Tibial nerve (tissue), 4 donors: ENCODE results near the gene MAN1A2. TPM values are rescaled to one million over a fixed set of nuclear protein-coding genes. Genes with fewer than 3 reads are reported as not detected.
A peak's percentile ranks its signal among the peaks of the same experiment; 100 is the strongest.
"Not testable (repeated sequence)": the region's sequence is repeated elsewhere in the genome, so short reads cannot be mapped to it uniquely, and the experiment has no call there.

ENCODE experiments used
- DNase-seq, 2 donors: peaks; one replicate each; pipeline ENCODE4 v3.0.0-alpha.2; 2019; ENCODE audit warnings: low spot score in 2 of 2
- H3K27ac ChIP-seq, 4 donors: fragments of 200-600 bp; sonication (generic) in 3 of 4; one replicate each; pipeline ENCODE4 v1.5.1; 2017 to 2019; ENCODE audit warnings: mild to moderate bottlenecking in 1 of 4
- H3K27me3 ChIP-seq, 2 donors: fragments of 200-600 bp; sonication (generic) in 1 of 2; one replicate each; pipeline versions ENCODE4 v1.5.1 to v1.6.0; 2017 to 2019
- H3K36me3 ChIP-seq, 3 donors: fragments of 200-600 bp; sonication (generic); one replicate each; pipeline ENCODE4 v1.5.1; 2018 to 2019
- H3K4me1 ChIP-seq, 4 donors: fragments of 200-600 bp; sonication (generic) in 3 of 4; one replicate each; pipeline ENCODE4 v1.5.1; 2017 to 2019
- H3K4me3 ChIP-seq, 4 donors: fragments of 200-600 bp; sonication (generic) in 3 of 4; one replicate each; pipeline ENCODE4 v1.5.1; 2017 to 2019; ENCODE audit warnings: mild to moderate bottlenecking in 1 of 4, moderate library complexity in 1 of 4
- H3K9me3 ChIP-seq, 4 donors: fragments of 200-600 bp; sonication (generic) in 3 of 4; one replicate each; pipeline ENCODE4 v1.5.1; 2017 to 2019
- EP300 ChIP-seq, 2 donors: sonication (generic); formaldehyde crosslinking; IDR thresholded peaks; one replicate each; pipeline ENCODE4 v1.6.1; 2017; ENCODE audit warnings: antibody characterized with exemption in 2 of 2, mild to moderate bottlenecking in 1 of 2
- POLR2A ChIP-seq, 2 donors: fragments of 450-650 bp; IDR thresholded peaks; one replicate each; pipeline ENCODE4 v1.6.1; 2017; ENCODE audit warnings: antibody characterized with exemption in 2 of 2, mild to moderate bottlenecking in 2 of 2, moderate library complexity in 2 of 2
- WGBS, 2 donors: methylation state at CpG; one replicate each; pipeline ENCODE4 v1.1.5; 2018; 5-methylcytosine and 5-hydroxymethylcytosine counted together
- total RNA-seq, 4 donors: library from RNA; depleted of rRNA; stranded (reverse); fragments of >200 nt; gene quantifications; one replicate each; pipeline ENCODE4 v1.1.0, GENCODE V29; 2016
- TF ChIP-seq, protein P1 (sequence below), 5 experiments: fragments of 200-600 bp in 3 of 5; fragments of 450-650 bp in 2 of 5; sonication (generic) in 3 of 5; IDR thresholded peaks; one replicate each; pipeline ENCODE4 v1.5.1; 2016 to 2019; ENCODE audit warnings: antibody characterized with exemption in 5 of 5, mild to moderate bottlenecking in 3 of 5, moderate library complexity in 2 of 5

Gene MAN1A2
- total RNA-seq, 4 donors from 2014 or later, result 31.4 to 65.7 (median 45.6) TPM

DNA sequence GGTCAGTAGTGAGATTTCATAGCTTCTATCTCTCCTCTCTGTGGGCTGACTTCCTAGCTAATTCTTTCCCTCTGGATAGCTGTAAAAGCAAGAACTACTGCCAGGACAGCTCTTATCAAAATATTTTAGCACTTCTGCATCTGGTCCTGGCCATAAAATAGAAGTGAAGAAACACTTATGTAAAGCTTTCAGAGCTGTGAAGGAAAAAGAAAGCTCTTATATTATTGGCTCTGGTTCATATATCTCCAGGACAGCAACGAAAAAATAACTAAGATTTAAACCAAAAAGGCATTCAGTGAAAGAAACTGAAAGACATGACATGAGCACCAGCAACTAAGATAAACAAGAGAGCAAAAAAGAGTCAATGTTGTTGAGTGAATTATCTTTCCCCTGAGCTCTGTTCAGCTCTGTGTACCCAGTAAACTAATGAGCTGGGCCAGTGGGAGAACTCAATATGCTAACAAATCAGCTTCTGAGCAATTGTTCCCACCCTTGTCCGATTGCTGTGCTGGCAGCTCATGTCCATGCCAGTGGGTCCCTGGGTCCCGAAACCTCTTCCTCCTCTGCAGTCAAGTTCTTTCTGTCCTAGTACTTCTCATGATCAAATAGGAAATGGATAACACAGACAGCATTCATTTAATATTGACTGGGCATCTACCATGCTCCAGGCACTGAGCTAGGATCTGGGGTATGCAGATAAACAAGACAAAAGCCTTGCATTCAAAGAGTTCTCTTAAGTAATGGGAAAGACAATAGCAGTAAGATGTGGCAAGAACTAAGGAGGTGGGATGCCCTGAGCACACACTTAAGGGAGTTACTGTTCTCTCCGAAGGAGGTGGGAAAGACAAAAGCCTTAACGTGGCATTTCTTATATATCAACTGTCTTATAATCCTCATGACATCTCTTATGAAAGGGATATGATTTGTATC, 45.3 kb upstream of the MAN1A2 start:
- H3K4me1 ChIP-seq, result peaks cover 0 to 11% (median 0%) of the 10 kb centered on the region in 4 donors
- no peak for TF ChIP-seq POLR2A (IDR thresholded peaks at IDR 0.05)
- TF ChIP-seq, protein P1, sequence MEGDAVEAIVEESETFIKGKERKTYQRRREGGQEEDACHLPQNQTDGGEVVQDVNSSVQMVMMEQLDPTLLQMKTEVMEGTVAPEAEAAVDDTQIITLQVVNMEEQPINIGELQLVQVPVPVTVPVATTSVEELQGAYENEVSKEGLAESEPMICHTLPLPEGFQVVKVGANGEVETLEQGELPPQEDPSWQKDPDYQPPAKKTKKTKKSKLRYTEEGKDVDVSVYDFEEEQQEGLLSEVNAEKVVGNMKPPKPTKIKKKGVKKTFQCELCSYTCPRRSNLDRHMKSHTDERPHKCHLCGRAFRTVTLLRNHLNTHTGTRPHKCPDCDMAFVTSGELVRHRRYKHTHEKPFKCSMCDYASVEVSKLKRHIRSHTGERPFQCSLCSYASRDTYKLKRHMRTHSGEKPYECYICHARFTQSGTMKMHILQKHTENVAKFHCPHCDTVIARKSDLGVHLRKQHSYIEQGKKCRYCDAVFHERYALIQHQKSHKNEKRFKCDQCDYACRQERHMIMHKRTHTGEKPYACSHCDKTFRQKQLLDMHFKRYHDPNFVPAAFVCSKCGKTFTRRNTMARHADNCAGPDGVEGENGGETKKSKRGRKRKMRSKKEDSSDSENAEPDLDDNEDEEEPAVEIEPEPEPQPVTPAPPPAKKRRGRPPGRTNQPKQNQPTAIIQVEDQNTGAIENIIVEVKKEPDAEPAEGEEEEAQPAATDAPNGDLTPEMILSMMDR (IDR thresholded peaks at IDR 0.05), result no peak
- no peak for TF ChIP-seq EP300 (IDR thresholded peaks at IDR 0.05)
- no peak for DNase-seq
- 45 to 47% methylated on average over 5 of the region's 5 CpGs for WGBS, 2 donors
- H3K27me3 ChIP-seq, result no peaks in the 10 kb centered on the region
- H3K9me3 ChIP-seq, result no peaks in the 10 kb centered on the region
- no peaks in the 10 kb centered on the region for H3K36me3 ChIP-seq
- no peak overlapping the region for H3K4me3 ChIP-seq
- no peak overlapping the region for H3K27ac ChIP-seq

DNA sequence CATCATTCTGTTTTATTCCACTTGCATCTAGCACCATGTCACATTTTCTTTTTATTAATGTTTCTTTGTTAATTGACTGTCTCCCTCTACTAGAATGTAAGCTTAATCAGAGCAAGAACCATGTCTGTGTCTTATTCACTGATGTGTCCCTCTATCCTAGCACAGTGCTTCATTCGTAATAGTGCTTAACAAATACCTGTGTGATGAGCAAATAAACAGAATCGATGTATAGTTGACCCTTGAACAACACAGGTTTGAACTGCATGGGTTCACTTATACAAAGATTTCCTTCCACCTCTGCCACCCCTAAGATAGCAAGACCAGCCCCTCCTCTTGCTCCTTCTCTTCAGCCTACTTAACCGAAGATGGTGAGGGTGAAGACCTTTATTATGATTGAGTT, 42.9 kb upstream of the MAN1A2 start:
- Histone ChIP-seq H3K9me3 (no peaks in the 10 kb centered on the region), H3K4me1 (peaks cover 0 to 11% (median 0%) of the 10 kb centered on the region in 4 donors), H3K27ac (no peak overlapping the region), H3K27me3 (no peaks in the 10 kb centered on the region), H3K4me3 (no peak overlapping the region), H3K36me3 (no peaks in the 10 kb centered on the region)
- TF ChIP-seq EP300 (IDR thresholded peaks at IDR 0.05), result no peak
- TF ChIP-seq, protein P1 (IDR thresholded peaks at IDR 0.05), result no peak
- TF ChIP-seq POLR2A (IDR thresholded peaks at IDR 0.05), result no peak
- no peak for DNase-seq
- WGBS, 2 donors, result 55 to 76% methylated on average over 3 of the region's 3 CpGs

DNA sequence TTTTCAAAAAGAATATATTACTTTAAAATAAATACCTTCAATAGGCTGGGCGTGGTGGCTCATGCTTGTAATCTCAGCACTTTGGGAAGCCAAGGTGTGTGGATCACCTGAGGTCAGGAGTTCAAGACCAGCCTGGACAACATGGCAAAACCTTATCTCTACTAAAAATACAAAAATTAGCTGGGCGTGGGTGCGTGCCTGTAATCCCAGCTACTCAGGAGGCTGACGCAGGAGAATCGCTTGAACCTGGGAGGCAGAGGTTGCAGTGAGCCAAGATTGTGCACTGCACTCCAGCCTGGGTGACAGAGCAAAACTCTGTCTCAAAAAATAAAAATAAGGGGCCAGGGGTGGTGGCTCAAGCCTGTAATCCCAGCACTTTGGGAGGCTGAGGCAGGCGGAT, 41.2 kb upstream of the MAN1A2 start:
- 94 to 97% methylated on average over 6 of the region's 6 CpGs for WGBS, 2 donors
- not testable (repeated sequence) for H3K4me3 ChIP-seq, DNase-seq, H3K27ac ChIP-seq, H3K9me3 ChIP-seq, H3K36me3 ChIP-seq, H3K27me3 ChIP-seq
- peaks cover 0 to 11% (median 0%) of the 10 kb centered on the region in 4 donors for H3K4me1 ChIP-seq

DNA sequence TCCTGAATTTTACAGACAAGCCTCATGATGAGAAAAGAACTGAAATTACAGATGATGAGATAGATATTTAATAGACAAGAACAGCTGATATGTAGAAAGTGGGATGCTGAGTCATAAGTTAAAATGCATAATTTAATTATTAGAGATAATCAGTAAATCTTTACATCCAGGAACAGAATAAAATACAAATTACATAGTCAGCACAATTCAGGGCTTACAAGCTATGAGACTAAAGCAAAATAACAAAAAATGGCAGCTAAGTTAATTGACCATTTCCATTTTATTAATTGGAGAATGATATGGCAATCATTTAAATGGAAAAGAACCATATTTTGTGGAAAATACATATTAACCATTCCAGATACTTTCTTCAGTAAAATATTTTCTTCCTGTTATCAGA, 40.2 kb upstream of the MAN1A2 start:
- no peak overlapping the region for H3K4me3 ChIP-seq
- peaks cover 0 to under 1% (median 0%) of the 10 kb centered on the region in 4 donors for H3K4me1 ChIP-seq
- TF ChIP-seq, protein P1 (IDR thresholded peaks at IDR 0.05), result no peak
- no peak for TF ChIP-seq POLR2A (IDR thresholded peaks at IDR 0.05)
- no peak for TF ChIP-seq EP300 (IDR thresholded peaks at IDR 0.05)
- no peaks in the 10 kb centered on the region for H3K9me3 ChIP-seq
- H3K27ac ChIP-seq, result no peak overlapping the region
- H3K27me3 ChIP-seq, result no peaks in the 10 kb centered on the region
- no peak for DNase-seq
- H3K36me3 ChIP-seq, result no peaks in the 10 kb centered on the region

DNA sequence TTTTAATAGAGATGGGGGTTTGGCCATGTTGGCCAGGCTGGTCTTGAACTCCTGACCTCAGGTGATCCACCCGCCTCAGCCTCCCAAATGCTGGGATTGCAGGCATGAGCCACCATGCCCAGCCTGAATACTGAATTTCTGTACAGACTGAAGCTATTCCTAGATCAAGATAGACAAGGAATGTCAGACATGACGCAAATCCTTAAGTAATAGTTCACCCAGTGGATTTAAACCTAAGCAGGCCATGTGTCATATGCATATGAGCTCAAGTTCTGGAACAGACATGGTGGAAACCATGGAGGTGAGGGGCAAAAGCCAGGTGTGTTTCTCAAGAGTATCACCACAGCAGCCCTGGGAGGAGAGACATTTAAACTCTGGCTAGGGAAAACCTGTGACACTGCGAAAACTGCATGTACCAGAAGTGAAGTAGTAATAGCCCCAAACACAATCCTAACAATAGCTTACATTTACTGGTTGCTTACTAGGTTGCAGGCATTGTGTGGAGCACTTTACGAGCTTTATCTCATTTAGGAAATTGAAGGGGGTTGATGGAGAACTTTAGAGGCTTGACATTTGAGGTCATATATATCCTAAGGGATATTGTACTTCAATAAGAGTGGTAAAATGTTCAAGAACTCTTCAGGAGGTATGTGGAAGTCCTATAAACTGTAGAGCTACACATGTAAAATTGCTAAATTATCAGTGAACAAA, 31.7 kb upstream of the MAN1A2 start:
- WGBS, 2 donors, result 80% methylated on average over 4 of the region's 4 CpGs
- H3K27me3 ChIP-seq, result no peaks in the 10 kb centered on the region
- TF ChIP-seq, protein P1 (IDR thresholded peaks at IDR 0.05), result no peak
- TF ChIP-seq POLR2A (IDR thresholded peaks at IDR 0.05), result no peak
- no peak for TF ChIP-seq EP300 (IDR thresholded peaks at IDR 0.05)
- no peak overlapping the region for H3K4me3 ChIP-seq
- no peaks in the 10 kb centered on the region for H3K4me1 ChIP-seq
- DNase-seq, result no peak
- H3K27ac ChIP-seq, result peak overlapping the region in 1 of 4 donors; percentile 24
- no peaks in the 10 kb centered on the region for H3K36me3 ChIP-seq
- no peaks in the 10 kb centered on the region for H3K9me3 ChIP-seq
